AG10803 (cell line): ENCODE measurements around the gene IMMP2L.
A peak's percentile ranks its signal among the peaks of the same experiment; 100 is the strongest.

Experiments used
- DNase-seq: peaks from one replicate; pipeline ENCODE4 v3.0.0; 2010; ENCODE audit warnings: low read depth
- H3K4me3 ChIP-seq: 2 replicates; pipeline ENCODE4 v1.5.1; 2011; ENCODE audit warnings: mild to moderate bottlenecking, low read length, control low read depth
- CTCF ChIP-seq: conservative IDR thresholded peaks from 2 replicates; pipeline ENCODE4 v1.5.1; 2011; ENCODE audit warnings: mild to moderate bottlenecking, low read length, control low read depth, inconsistent platforms

IMMP2L gene

GRCh38 chr7:111390000-111390399 lies 172.3 kb downstream of the IMMP2L start:
- H3K4me3 ChIP-seq: no peak overlapping the region
- TF ChIP-seq CTCF: no peak
- DNase-seq: no peak

GRCh38 chr7:111388912-111389311 lies 173.4 kb downstream of the IMMP2L start:
- H3K4me3 ChIP-seq: no peak overlapping the region
- no peak for DNase-seq
- no peak for TF ChIP-seq CTCF

GRCh38 chr7:111388016-111388415 lies 174.3 kb downstream of the IMMP2L start:
- no peak overlapping the region for H3K4me3 ChIP-seq
- TF ChIP-seq CTCF: no peak
- DNase-seq: no peak

- peak; percentile 51 for DNase-seq
- H3K4me3 ChIP-seq: no peak overlapping the region
- TF ChIP-seq CTCF: no peak
Observed at GRCh38 chr7:111384065-111384891, 178.0 kb downstream of the IMMP2L start.

GRCh38 chr7:111383133-111383532 lies 179.2 kb downstream of the IMMP2L start:
- DNase-seq: no peak
- H3K4me3 ChIP-seq: no peak overlapping the region
- no peak for TF ChIP-seq CTCF

GRCh38 chr7:111381590-111381989 lies 180.7 kb downstream of the IMMP2L start:
- H3K4me3 ChIP-seq: no peak overlapping the region
- no peak for DNase-seq
- no peak for TF ChIP-seq CTCF

GRCh38 chr7:111380945-111381344 lies 181.3 kb downstream of the IMMP2L start:
- no peak for TF ChIP-seq CTCF
- no peak for DNase-seq
- H3K4me3 ChIP-seq: no peak overlapping the region
